GM23338 (cell line): ENCODE results near the gene USP3.

ENCODE experiments used
- CREB1 ChIP-seq: fragments of 250-450 bp; sonication (Bioruptor Pico); IDR thresholded peaks from 2 replicates; pipeline ENCODE4 v1.5.0; 2020; ENCODE audit warnings: low read depth, mild to moderate bottlenecking, moderate library complexity
- CTCF ChIP-seq, 2 experiments: fragments of 200-600 bp in 1 of 2; sonication (generic) in 1 of 2; conservative IDR thresholded peaks; 2 replicates each; pipeline versions ENCODE4 v1.5.1 to v1.6.1; 2016 to 2017; ENCODE audit warnings: antibody characterized with exemption in 2 of 2, low read depth in 2 of 2, mild to moderate bottlenecking in 2 of 2, moderate library complexity in 1 of 2
- ETS1 ChIP-seq: IDR thresholded peaks from 2 replicates; pipeline ENCODE4 v1.6.1; 2016; ENCODE audit warnings: antibody characterized with exemption
- EZH2 ChIP-seq: fragments of 200-600 bp; sonication (generic); IDR thresholded peaks from one replicate; pipeline ENCODE4 v1.8.0; 2017; ENCODE audit warnings: antibody characterized with exemption, mild to moderate bottlenecking, low read depth; ENCODE audit not compliant: unreplicated experiment
- EZH2phosphoT487 ChIP-seq: fragments of 200-600 bp; sonication (generic); IDR thresholded peaks from one replicate; pipeline ENCODE4 v1.8.1; 2018; ENCODE audit warnings: antibody characterized with exemption; ENCODE audit not compliant: unreplicated experiment
- NANOG ChIP-seq: IDR thresholded peaks from 2 replicates; pipeline ENCODE4 v1.6.1; 2016; ENCODE audit warnings: antibody characterized with exemption, borderline replicate concordance
- POLR2AphosphoS5 ChIP-seq: IDR thresholded peaks from 2 replicates; pipeline ENCODE4 v1.6.1; 2016; ENCODE audit warnings: antibody characterized with exemption, low read depth
- REST ChIP-seq: IDR thresholded peaks from one replicate; pipeline ENCODE4 v1.6.1; 2018; ENCODE audit warnings: antibody characterized with exemption; ENCODE audit not compliant: unreplicated experiment
- STAT1 ChIP-seq: IDR thresholded peaks from one replicate; pipeline ENCODE4 v1.6.1; 2016; ENCODE audit warnings: antibody characterized with exemption; ENCODE audit not compliant: unreplicated experiment
- ZNF114 ChIP-seq: fragments of 250-450 bp; sonication (Bioruptor Pico); IDR thresholded peaks from 2 replicates; pipeline ENCODE4 v1.5.0; 2020; ENCODE audit warnings: mild to moderate bottlenecking, moderate library complexity
- ZNF331 ChIP-seq: fragments of 250-450 bp; sonication (Bioruptor Pico); IDR thresholded peaks from 2 replicates; pipeline ENCODE4 v1.5.0; 2020; ENCODE audit warnings: low read depth, mild to moderate bottlenecking, moderate library complexity

- TF ChIP-seq EZH2 (no peak), CTCF (conservative IDR thresholded peaks at IDR 0.05; ENCODE audit: low read depth in 2 of 2) (no peak), ETS1 (no peak), REST (no peak), CREB1 (CRISPR knock-in tag) (no peak), STAT1 (no peak), POLR2AphosphoS5 (no peak), NANOG (no peak), EZH2phosphoT487 (no peak), ZNF114 (CRISPR knock-in tag) (no peak), ZNF331 (CRISPR knock-in tag) (no peak)
Measured at GRCh38 chr15:63495343-63495742, 9.1 kb upstream of the USP3 start.
